Testis (tissue), 3 donors: ENCODE data around the gene EEF2K. TPM values are rescaled to one million over a fixed set of nuclear protein-coding genes. Genes with fewer than 3 reads are reported as not detected.

Experiments used
- DNase-seq: peaks from one replicate; pipeline ENCODE4 v3.0.0-alpha.2; 2019
- H3K27ac ChIP-seq, 2 donors: fragments of 200-600 bp; sonication (generic); one replicate each; pipeline ENCODE4 v1.5.1; 2019
- H3K27me3 ChIP-seq: fragments of 200-600 bp; sonication (generic); one replicate; pipeline ENCODE4 v1.5.1; 2019
- H3K36me3 ChIP-seq: fragments of 200-600 bp; sonication (generic); one replicate; pipeline ENCODE4 v1.5.1; 2017; ENCODE audit warnings: low read depth; ENCODE audit errors: missing control alignments
- H3K4me1 ChIP-seq: fragments of 200-600 bp; sonication (generic); one replicate; pipeline ENCODE4 v1.5.1; 2019
- H3K4me3 ChIP-seq, 2 donors: fragments of 200-600 bp; sonication (generic); one replicate each; pipeline ENCODE4 v1.5.1; 2017 to 2019
- H3K9me3 ChIP-seq: fragments of 200-600 bp; sonication (generic); one replicate; pipeline ENCODE4 v1.5.1; 2017
- CTCF ChIP-seq, 3 experiments: fragments of 450-650 bp in 2 of 3; fragments of 200-600 bp in 1 of 3; sonication (generic) in 1 of 3; IDR thresholded peaks; one replicate each; pipeline ENCODE4 v1.5.1; 2016 to 2019; ENCODE audit warnings: antibody characterized with exemption in 3 of 3, mild to moderate bottlenecking in 2 of 3, moderate library complexity in 1 of 3
- POLR2A ChIP-seq: fragments of 450-650 bp; IDR thresholded peaks from one replicate; pipeline ENCODE4 v1.6.1; 2017; ENCODE audit warnings: antibody characterized with exemption, mild to moderate bottlenecking, moderate library complexity
- WGBS, 2 donors: methylation state at CpG; one replicate each; pipeline ENCODE4 v1.1.5; 2018; 5-methylcytosine and 5-hydroxymethylcytosine counted together
- intact Hi-C: fragments of 100-400 bp; cut with DNase I; formaldehyde crosslinking; loops from one replicate; pipeline ENCODE4 v1.15.1; 2023; ENCODE audit warnings: low total_unique reads
- polyA plus RNA-seq: library from polyadenylated mRNA; stranded (reverse); fragments of 350-450 nt; fragmentation: Illumina TruSeq; extraction: RNeasy Lipid Tissue Mini Kit (QIAGEN cat#74804); gene quantifications from one replicate; pipeline ENCODE4 v1.2.3, GENCODE V29; 2014; ENCODE audit warnings: low read depth, low replicate concordance; ENCODE audit not compliant: insufficient read depth
- total RNA-seq, 2 donors: library from RNA; depleted of rRNA; stranded (reverse); fragments of >200 nt; gene quantifications; one replicate each; pipeline ENCODE4 v1.2.3, GENCODE V29; 2016

Gene EEF2K
- total and polyA plus RNA-seq, 3 donors from 2014 or later = 6.6 to 11.1 (median 10.2) TPM

- 86 to 89% methylated on average over 5 of the region's 5 CpGs for WGBS, 2 donors
- no peak for DNase-seq
- no peaks in the 10 kb centered on the region for H3K27me3 ChIP-seq
- no peak overlapping the region for H3K27ac ChIP-seq
- H3K4me3 ChIP-seq = no peak overlapping the region
- no peaks in the 10 kb centered on the region for H3K4me1 ChIP-seq
- H3K36me3 ChIP-seq = no peaks in the 10 kb centered on the region
- TF ChIP-seq CTCF (IDR thresholded peaks at IDR 0.05) (no peak), POLR2A (no peak)
- intact Hi-C loops = loop anchor here (10.0 kb wide), 1 partner anchor 229 kb away; the partner anchor contains the start of gene UQCRC2
- no peaks in the 10 kb centered on the region for H3K9me3 ChIP-seq
Measured at GRCh38 chr16:22183335-22183734, 22.7 kb upstream of the EEF2K start.

DNA sequence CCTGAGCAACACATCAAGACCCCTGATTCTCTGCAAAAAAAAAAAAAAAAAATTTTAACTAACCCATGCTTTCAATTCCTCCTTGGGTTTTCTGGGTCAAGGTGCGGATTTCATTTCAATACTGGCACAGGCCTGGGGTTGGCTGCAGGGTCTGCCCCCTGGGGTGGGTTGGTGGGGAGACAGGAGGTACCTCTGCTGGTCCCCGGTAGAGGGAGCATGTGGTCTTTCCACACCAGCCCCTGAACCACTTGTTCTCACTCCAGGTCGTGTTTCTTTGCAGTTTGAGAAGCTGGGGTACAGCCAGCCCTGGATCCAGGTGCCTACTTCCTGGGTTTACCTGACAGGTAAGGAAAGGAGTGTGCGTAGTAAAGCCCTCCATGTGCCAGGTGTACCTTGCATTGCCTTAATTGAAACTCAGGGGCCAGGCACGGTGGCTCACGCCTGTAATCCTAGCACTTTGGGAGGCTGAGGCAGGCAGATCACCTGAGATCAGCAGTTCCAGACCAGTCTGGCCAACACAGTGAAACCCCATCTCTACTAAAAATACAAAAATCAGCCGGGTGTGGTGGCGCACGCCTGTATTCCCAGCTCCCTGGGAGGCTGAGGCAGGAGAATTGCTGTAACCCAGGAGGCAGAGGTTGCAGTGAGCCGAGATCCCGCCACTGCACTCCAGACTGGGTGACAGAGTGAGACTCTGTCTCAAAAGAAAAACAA is 22.0 kb upstream of the EEF2K start:
- no peak overlapping the region for H3K4me3 ChIP-seq
- intact Hi-C loops = loop anchor here (10.0 kb wide), 1 partner anchor 229 kb away; the partner anchor contains the start of gene UQCRC2
- no peaks in the 10 kb centered on the region for H3K9me3 ChIP-seq
- no peaks in the 10 kb centered on the region for H3K27me3 ChIP-seq
- no peaks in the 10 kb centered on the region for H3K36me3 ChIP-seq
- TF ChIP-seq POLR2A = no peak
- no peak for TF ChIP-seq CTCF (IDR thresholded peaks at IDR 0.05)
- no peak overlapping the region for H3K27ac ChIP-seq
- WGBS, 2 donors = 84 to 88% methylated on average over 11 of the region's 11 CpGs
- DNase-seq = no peak
- peaks cover 5% of the 10 kb centered on the region for H3K4me1 ChIP-seq

DNA sequence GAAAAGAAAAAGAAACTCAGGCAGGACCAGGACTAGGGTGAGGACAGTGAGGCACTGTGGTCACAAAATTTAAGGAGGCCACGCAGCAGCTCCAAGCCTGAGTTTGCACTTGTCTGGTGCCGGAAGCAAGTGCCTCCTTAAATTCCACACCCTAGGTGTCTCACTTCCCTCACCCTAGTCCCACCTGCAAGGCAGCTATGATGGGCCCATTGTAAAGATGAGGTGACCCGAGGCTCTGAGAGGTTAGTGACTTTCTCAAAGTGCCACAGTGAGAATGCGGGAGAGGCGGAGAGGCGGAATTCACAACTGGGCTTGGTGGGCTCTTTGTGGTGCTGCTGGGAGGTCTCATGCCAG is 21.5 kb upstream of the EEF2K start:
- H3K27me3 ChIP-seq = no peaks in the 10 kb centered on the region
- 89 to 92% methylated on average over 6 of the region's 6 CpGs for WGBS, 2 donors
- intact Hi-C loops = loop anchor here (10.0 kb wide), 1 partner anchor 230 kb away; the partner anchor contains the start of gene UQCRC2
- no peaks in the 10 kb centered on the region for H3K36me3 ChIP-seq
- H3K4me3 ChIP-seq = no peak overlapping the region
- DNase-seq = no peak
- no peak overlapping the region for H3K27ac ChIP-seq
- TF ChIP-seq POLR2A (no peak), CTCF (IDR thresholded peaks at IDR 0.05) (no peak)
- H3K9me3 ChIP-seq = no peaks in the 10 kb centered on the region
- H3K4me1 ChIP-seq = peaks cover 9% of the 10 kb centered on the region

- TF ChIP-seq CTCF (IDR thresholded peaks at IDR 0.05) (no peak), POLR2A (no peak)
- Histone ChIP-seq H3K9me3 (no peaks in the 10 kb centered on the region), H3K27me3 (no peaks in the 10 kb centered on the region), H3K4me3 (no peak overlapping the region), H3K27ac (no peak overlapping the region), H3K36me3 (no peaks in the 10 kb centered on the region), H3K4me1 (peaks cover 11% of the 10 kb centered on the region)
- no peak for DNase-seq
- intact Hi-C loops = loop anchor here (10.0 kb wide), 1 partner anchor 232 kb away; the partner anchor contains the start of gene UQCRC2
- 77 to 78% methylated on average over 3 of the region's 3 CpGs for WGBS, 2 donors
Measured at GRCh38 chr16:22186517-22186916, 19.6 kb upstream of the EEF2K start.

- WGBS, 2 donors = 73 to 80% methylated on average over 2 of the region's 2 CpGs
- Histone ChIP-seq H3K36me3 (no peaks in the 10 kb centered on the region), H3K9me3 (no peaks in the 10 kb centered on the region), H3K27me3 (no peaks in the 10 kb centered on the region), H3K4me1 (peaks cover 15% of the 10 kb centered on the region), H3K4me3 (no peak overlapping the region), H3K27ac (no peak overlapping the region)
- no peak for DNase-seq
- intact Hi-C loops = loop anchor here (10.0 kb wide), 1 partner anchor 233 kb away; the partner anchor contains the start of gene UQCRC2
- no peak for TF ChIP-seq POLR2A
- no peak for TF ChIP-seq CTCF (IDR thresholded peaks at IDR 0.05)
Measured at GRCh38 chr16:22188267-22188594, 17.8 kb upstream of the EEF2K start.
